Measurements from ENCODE around the gene GTF2A1. TPM values are rescaled to one million over a fixed set of nuclear protein-coding genes. Genes with fewer than 3 reads are reported as not detected.

The GTF2A1 gene
- total and polyA plus RNA-seq, 2 experiments from 2014 or later: 3.9 to 27.8 TPM

DNA sequence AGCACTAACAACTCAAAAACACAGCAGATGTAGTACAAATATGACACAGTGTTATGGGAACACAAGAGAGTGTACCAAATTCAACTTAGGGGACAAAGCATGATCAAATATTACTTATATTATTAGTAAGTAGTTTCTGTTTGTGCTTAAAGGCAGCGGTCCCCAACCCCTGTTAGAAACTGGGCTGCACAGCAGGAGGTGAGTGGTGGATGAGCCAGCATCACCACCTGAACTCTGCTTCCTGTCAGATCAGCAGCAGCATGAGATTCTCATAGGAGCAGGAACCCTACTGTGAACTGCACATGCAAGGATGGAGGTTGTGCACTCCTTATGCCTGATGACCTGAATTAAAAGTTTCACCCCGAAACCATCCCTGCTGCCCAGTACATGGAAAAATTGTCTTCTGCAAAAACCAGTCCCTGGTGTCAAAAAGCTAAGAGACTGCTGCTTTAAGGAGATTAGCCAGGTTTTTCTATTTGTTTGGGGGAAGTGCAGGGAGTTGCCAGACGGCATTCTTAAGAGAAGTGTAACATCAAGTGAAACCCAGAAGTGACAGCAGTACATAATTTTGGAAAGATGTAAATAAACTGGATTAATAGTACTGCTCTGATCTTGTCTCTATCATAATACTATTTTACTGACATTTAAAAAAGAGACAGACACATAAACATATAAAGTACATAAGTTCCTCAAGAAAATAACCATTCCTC, 26.7 kb downstream of the GTF2A1 start:
- WGBS, 2 experiments (ENCODE audit: low coverage in 1 of 2, low lambda C conversion rate in 2 of 2, missing lambda C conversion rate in 2 of 2): 83 to 84% methylated on average over 3 of the region's 3 CpGs
- Histone ChIP-seq H3K4me3 (no peak overlapping the region), H3K36me3 (ENCODE audit: low read depth) (peaks cover 55% of the 10 kb centered on the region), H4K20me1 (ENCODE audit: insufficient read depth) (no peaks in the 10 kb centered on the region), H3K79me2 (ENCODE audit: insufficient read depth) (peaks cover 34% of the 10 kb centered on the region), H3K9me3 (ENCODE audit: low read depth) (no peaks in the 10 kb centered on the region), H3K4me1 (ENCODE audit: insufficient read depth) (no peaks in the 10 kb centered on the region), H3K9ac (no peak overlapping the region), H3K4me2 (ENCODE audit: unreplicated experiment) (no peak overlapping the region), H3K9me2 (ENCODE audit: insufficient read depth) (no peaks in the 10 kb centered on the region), H3K27me3 (replicated peaks; ENCODE audit: insufficient read depth) (no peaks in the 10 kb centered on the region), H3F3A (ENCODE audit: insufficient read depth) (0 out of 2 replicates have a peak, but pooled peaks cover 4% of the 10 kb centered on the region), H2AFZ (no peak overlapping the region), H3K27ac (no peak overlapping the region)
- in situ Hi-C loops (cut with MboI): no loop called here
- TF ChIP-seq EZH2 (IDR thresholded peaks at IDR 0.05; ENCODE audit: insufficient read depth, poor library complexity, severe bottlenecking): no peak
- TF ChIP-seq EZH2phosphoT487 (IDR thresholded peaks at IDR 0.05; ENCODE audit: insufficient read depth, low read depth): no peak
- DNase-seq: no peak

DNA sequence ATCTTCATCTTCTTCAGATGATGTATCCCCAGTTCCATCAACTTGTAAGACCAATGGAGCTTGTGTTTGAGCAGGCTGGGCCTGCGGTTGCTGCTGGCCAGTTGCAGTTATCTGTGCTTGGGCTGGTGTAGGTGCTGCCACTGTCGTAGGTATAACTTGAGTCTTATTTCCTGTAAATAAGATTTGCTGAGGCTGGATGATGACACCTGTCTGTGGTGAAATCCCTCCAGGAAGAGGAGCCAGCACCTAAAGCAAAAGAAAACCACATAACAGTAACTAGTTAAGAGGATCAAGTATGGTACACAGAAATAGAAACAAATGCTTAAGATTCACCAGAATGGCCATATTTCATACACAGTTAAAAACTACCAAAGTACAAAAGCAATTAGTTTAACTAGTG, 28.2 kb downstream of the GTF2A1 start:
- Histone ChIP-seq H3K9me2 (ENCODE audit: insufficient read depth) (no peaks in the 10 kb centered on the region), H4K20me1 (ENCODE audit: insufficient read depth) (no peaks in the 10 kb centered on the region), H3K4me1 (ENCODE audit: insufficient read depth) (no peaks in the 10 kb centered on the region), H3K4me2 (ENCODE audit: unreplicated experiment) (no peak overlapping the region), H3K36me3 (ENCODE audit: low read depth) (peaks cover 61% of the 10 kb centered on the region), H3K27me3 (replicated peaks; ENCODE audit: insufficient read depth) (no peaks in the 10 kb centered on the region), H3F3A (ENCODE audit: insufficient read depth) (0 out of 2 replicates have a peak, but pooled peaks cover 4% of the 10 kb centered on the region), H3K79me2 (ENCODE audit: insufficient read depth) (peaks cover 49% of the 10 kb centered on the region), H3K27ac (no peak overlapping the region), H3K4me3 (no peak overlapping the region), H3K9me3 (ENCODE audit: low read depth) (no peaks in the 10 kb centered on the region), H3K9ac (no peak overlapping the region), H2AFZ (no peak overlapping the region)
- in situ Hi-C loops (cut with MboI): no loop called here
- DNase-seq: no peak
- TF ChIP-seq EZH2 (IDR thresholded peaks at IDR 0.05; ENCODE audit: insufficient read depth, poor library complexity, severe bottlenecking): no peak
- TF ChIP-seq EZH2phosphoT487 (IDR thresholded peaks at IDR 0.05; ENCODE audit: insufficient read depth, low read depth): no peak
- 100% methylated on average over 2 of the region's 2 CpGs for WGBS, 2 experiments (ENCODE audit: low coverage in 1 of 2, low lambda C conversion rate in 2 of 2, missing lambda C conversion rate in 2 of 2)

DNA sequence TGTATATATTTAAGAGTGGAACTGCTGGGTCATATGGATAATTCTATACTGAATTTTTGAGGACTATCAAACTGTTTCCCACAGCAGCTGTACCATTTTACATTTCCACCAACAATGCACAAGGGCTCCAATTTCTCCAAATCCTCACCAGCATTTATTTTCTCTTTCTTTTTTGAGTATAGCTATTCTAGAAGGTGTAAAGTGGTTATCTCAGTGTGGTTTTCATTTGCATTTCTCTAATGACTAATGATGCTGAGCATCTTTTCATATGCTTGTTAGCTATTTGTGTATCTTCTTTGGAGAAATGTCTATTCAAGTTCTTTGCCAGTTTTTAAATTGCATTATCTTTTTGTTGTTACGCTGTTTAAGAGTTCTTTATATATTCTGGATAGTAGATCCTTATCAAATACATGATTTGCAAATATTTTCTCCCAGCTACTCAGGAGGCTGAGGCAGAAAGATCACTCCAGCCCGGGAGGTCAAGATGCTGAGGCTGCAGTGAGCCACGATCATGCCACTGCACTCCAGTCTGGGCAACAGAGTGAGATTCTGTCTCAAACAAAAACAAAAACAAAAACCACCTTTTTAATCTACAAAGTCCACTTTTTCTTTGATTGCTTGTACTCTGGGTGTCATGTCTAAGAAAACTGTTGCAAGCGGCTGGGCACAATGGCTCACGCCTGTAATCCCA, 32.8 kb downstream of the GTF2A1 start:
- Histone ChIP-seq H3K36me3 (ENCODE audit: low read depth) (peaks cover 58% of the 10 kb centered on the region), H3K79me2 (ENCODE audit: insufficient read depth) (peaks cover 74% of the 10 kb centered on the region), H3K27ac (no peak overlapping the region), H3K4me3 (no peak overlapping the region), H3F3A (ENCODE audit: insufficient read depth) (no peaks in the 10 kb centered on the region), H3K27me3 (replicated peaks; ENCODE audit: insufficient read depth) (no peaks in the 10 kb centered on the region), H3K9ac (no peak overlapping the region), H2AFZ (no peak overlapping the region), H4K20me1 (ENCODE audit: insufficient read depth) (no peaks in the 10 kb centered on the region), H3K9me3 (ENCODE audit: low read depth) (no peaks in the 10 kb centered on the region), H3K4me2 (ENCODE audit: unreplicated experiment) (no peak overlapping the region), H3K4me1 (ENCODE audit: insufficient read depth) (no peaks in the 10 kb centered on the region), H3K9me2 (ENCODE audit: insufficient read depth) (no peaks in the 10 kb centered on the region)
- in situ Hi-C loops (cut with MboI): no loop called here
- TF ChIP-seq EZH2phosphoT487 (IDR thresholded peaks at IDR 0.05; ENCODE audit: insufficient read depth, low read depth): no peak
- TF ChIP-seq EZH2 (IDR thresholded peaks at IDR 0.05; ENCODE audit: insufficient read depth, poor library complexity, severe bottlenecking): no peak
- 98% methylated on average over 5 of the region's 5 CpGs for WGBS, 2 experiments (ENCODE audit: low coverage in 1 of 2, low lambda C conversion rate in 2 of 2, missing lambda C conversion rate in 2 of 2)
- no peak for DNase-seq

DNA sequence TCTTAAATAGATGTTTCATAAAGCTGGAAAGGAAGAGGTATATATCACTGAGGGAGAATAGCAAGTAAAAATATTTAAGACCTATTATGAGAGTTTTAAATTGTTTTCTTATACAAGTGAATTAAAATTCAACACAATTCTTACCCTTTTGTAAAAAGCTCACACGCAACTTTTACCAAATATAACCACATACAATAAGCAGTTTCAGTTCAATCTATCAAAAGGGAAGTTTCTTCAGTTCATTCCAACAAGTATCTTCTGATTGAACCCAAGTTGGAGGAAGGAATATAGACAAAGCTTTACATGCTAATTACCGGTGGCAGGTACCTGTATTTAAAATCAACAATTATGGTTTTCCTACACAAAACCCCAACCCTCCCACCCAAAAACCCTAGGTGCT, 41.1 kb downstream of the GTF2A1 start:
- Histone ChIP-seq H3K36me3 (ENCODE audit: low read depth) (peaks cover 28% of the 10 kb centered on the region), H3K79me2 (ENCODE audit: insufficient read depth) (peaks cover 21% of the 10 kb centered on the region; the same call in 1 of the 2 replicates), H3K4me2 (ENCODE audit: unreplicated experiment) (no peak overlapping the region), H3K4me1 (ENCODE audit: insufficient read depth) (no peaks in the 10 kb centered on the region), H3F3A (ENCODE audit: insufficient read depth) (no peaks in the 10 kb centered on the region), H3K27me3 (replicated peaks; ENCODE audit: insufficient read depth) (no peaks in the 10 kb centered on the region), H3K9me2 (ENCODE audit: insufficient read depth) (no peaks in the 10 kb centered on the region), H3K9me3 (ENCODE audit: low read depth) (no peaks in the 10 kb centered on the region), H3K9ac (no peak overlapping the region), H3K4me3 (no peak overlapping the region), H3K27ac (no peak overlapping the region), H2AFZ (no peak overlapping the region), H4K20me1 (ENCODE audit: insufficient read depth) (no peaks in the 10 kb centered on the region)
- in situ Hi-C loops (cut with MboI): no loop called here
- no peak for DNase-seq
- no peak for TF ChIP-seq EZH2phosphoT487 (IDR thresholded peaks at IDR 0.05; ENCODE audit: insufficient read depth, low read depth)
- no peak for TF ChIP-seq EZH2 (IDR thresholded peaks at IDR 0.05; ENCODE audit: insufficient read depth, poor library complexity, severe bottlenecking)
- WGBS, 2 experiments (ENCODE audit: low coverage in 1 of 2, low lambda C conversion rate in 2 of 2, missing lambda C conversion rate in 2 of 2): 99 to 100% methylated on average over 2 of the region's 2 CpGs
